Measurements from ENCODE around the gene CLIC1.

Gene CLIC1

GRCh38 chr6:31736021-31736767 is at the start of gene CLIC1:
CLIC1 (minus strand) TSS chr6:31736530; CDS start chr6:31736300, 230 bp downstream.
- DNase-seq (ENCODE audit: low read depth in 2 of 2, low spot score in 1 of 2) = peak in 1 of 2 donors; percentile 67

GRCh38 chr6:31785475-31785874 is 49.1 kb upstream of the CLIC1 start:
- DNase-seq (ENCODE audit: low read depth in 2 of 2, low spot score in 1 of 2) = no peak

GRCh38 chr6:31784098-31784925 is 48.0 kb upstream of the CLIC1 start:
- DNase-seq (ENCODE audit: low read depth in 2 of 2, low spot score in 1 of 2) = no peak

GRCh38 chr6:31782126-31782855 is 46.0 kb upstream of the CLIC1 start:
- no peak for DNase-seq (ENCODE audit: low read depth in 2 of 2, low spot score in 1 of 2)

GRCh38 chr6:31781244-31782125 is 45.2 kb upstream of the CLIC1 start:
- no peak for DNase-seq (ENCODE audit: low read depth in 2 of 2, low spot score in 1 of 2)

GRCh38 chr6:31780507-31781243 is 44.3 kb upstream of the CLIC1 start:
- DNase-seq (ENCODE audit: low read depth in 2 of 2, low spot score in 1 of 2) = no peak

GRCh38 chr6:31779908-31780307 is 43.6 kb upstream of the CLIC1 start:
- no peak for DNase-seq (ENCODE audit: low read depth in 2 of 2, low spot score in 1 of 2)

GRCh38 chr6:31778999-31779885 is 42.9 kb upstream of the CLIC1 start:
- no peak for DNase-seq (ENCODE audit: low read depth in 2 of 2, low spot score in 1 of 2)

GRCh38 chr6:31778193-31778592 is 41.9 kb upstream of the CLIC1 start:
- DNase-seq (ENCODE audit: low read depth in 2 of 2, low spot score in 1 of 2) = no peak

GRCh38 chr6:31777667-31778050 is 41.3 kb upstream of the CLIC1 start:
- DNase-seq (ENCODE audit: low read depth in 2 of 2, low spot score in 1 of 2) = no peak

- peak in 1 of 2 donors; percentile 31 for DNase-seq (ENCODE audit: low read depth in 2 of 2, low spot score in 1 of 2)
These were observed 40.8 kb upstream of the CLIC1 start, which contains the start of gene VWA7 for GRCh38 chr6:31776989-31777666. VWA7 (minus strand) TSS chr6:31777328; CDS start chr6:31776779, 549 bp downstream.

- DNase-seq (ENCODE audit: low read depth in 2 of 2, low spot score in 1 of 2) = no peak
These were observed 40.2 kb upstream of the CLIC1 start for GRCh38 chr6:31776485-31776988.

GRCh38 chr6:31775633-31776484 is 39.5 kb upstream of the CLIC1 start:
- DNase-seq (ENCODE audit: low read depth in 2 of 2, low spot score in 1 of 2) = no peak

GRCh38 chr6:31775184-31775583 is 38.9 kb upstream of the CLIC1 start:
- no peak for DNase-seq (ENCODE audit: low read depth in 2 of 2, low spot score in 1 of 2)

- DNase-seq (ENCODE audit: low read depth in 2 of 2, low spot score in 1 of 2) = no peak
These were observed 35.6 kb upstream of the CLIC1 start for GRCh38 chr6:31771992-31772358.

- DNase-seq (ENCODE audit: low read depth in 2 of 2, low spot score in 1 of 2) = no peak
These were observed 34.5 kb upstream of the CLIC1 start for GRCh38 chr6:31770860-31771259.

- DNase-seq (ENCODE audit: low read depth in 2 of 2, low spot score in 1 of 2) = peak; percentile 57 to 67
These were observed 33.5 kb upstream of the CLIC1 start for GRCh38 chr6:31769684-31770371.

Measured in stimulated activated CD8-positive, alpha-beta memory T cell treated with anti-CD3 and anti-CD28 coated beads, Interleukin-4, amount 100 ng/mL, for 1 hour (primary cell).